ENCODE results near the gene ANGPTL4.

The ANGPTL4 gene

DNA sequence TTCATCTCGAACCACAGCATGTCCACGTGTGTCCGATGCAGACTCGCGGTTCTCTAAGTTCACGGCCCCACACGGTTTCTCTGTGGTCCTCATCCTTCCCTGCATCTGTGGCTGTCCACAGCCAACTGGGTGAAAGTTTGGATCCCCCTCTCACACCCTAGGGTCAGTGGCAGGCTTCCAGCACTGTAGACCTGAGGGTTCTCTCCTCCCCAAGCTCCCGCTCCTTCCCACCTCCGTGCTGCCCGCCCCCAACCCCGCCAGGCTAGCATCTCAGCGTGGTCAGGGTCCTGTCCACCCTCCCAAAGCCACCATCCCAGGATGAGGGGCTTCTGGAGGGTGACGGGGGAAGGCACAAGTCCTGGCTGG is 3.0 kb downstream of the ANGPTL4 start:
- peak; percentile 5 for DNase-seq (ENCODE audit: extremely low spot score)
- TF ChIP-seq TARDBP (IDR thresholded peaks at IDR 0.05), result no peak
- no peak for TF ChIP-seq FOXA1 (IDR thresholded peaks at IDR 0.05)
- no peak for TF ChIP-seq BHLHE40 (IDR thresholded peaks at IDR 0.05; ENCODE audit: borderline replicate concordance)
- TF ChIP-seq ARNT (IDR thresholded peaks at IDR 0.05), result no peak
- TF ChIP-seq NFRKB (IDR thresholded peaks at IDR 0.05), result no peak
- TF ChIP-seq SP1 (IDR thresholded peaks at IDR 0.05), result no peak
- no peak for TF ChIP-seq CTBP1 (IDR thresholded peaks at IDR 0.05; ENCODE audit: borderline replicate concordance)
- no peak for TF ChIP-seq LEF1 (IDR thresholded peaks at IDR 0.05; ENCODE audit: borderline replicate concordance)
- no peak for TF ChIP-seq HDGF (IDR thresholded peaks at IDR 0.05; ENCODE audit: borderline replicate concordance)
- no peak for TF ChIP-seq FOXK2 (IDR thresholded peaks at IDR 0.05)
- TF ChIP-seq, protein P1, sequence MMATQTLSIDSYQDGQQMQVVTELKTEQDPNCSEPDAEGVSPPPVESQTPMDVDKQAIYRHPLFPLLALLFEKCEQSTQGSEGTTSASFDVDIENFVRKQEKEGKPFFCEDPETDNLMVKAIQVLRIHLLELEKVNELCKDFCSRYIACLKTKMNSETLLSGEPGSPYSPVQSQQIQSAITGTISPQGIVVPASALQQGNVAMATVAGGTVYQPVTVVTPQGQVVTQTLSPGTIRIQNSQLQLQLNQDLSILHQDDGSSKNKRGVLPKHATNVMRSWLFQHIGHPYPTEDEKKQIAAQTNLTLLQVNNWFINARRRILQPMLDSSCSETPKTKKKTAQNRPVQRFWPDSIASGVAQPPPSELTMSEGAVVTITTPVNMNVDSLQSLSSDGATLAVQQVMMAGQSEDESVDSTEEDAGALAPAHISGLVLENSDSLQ (IDR thresholded peaks at IDR 0.05), result no peak
- TF ChIP-seq ZNF384 (IDR thresholded peaks at IDR 0.05), result no peak
- TF ChIP-seq ELF4 (IDR thresholded peaks at IDR 0.05), result no peak
- no peak for TF ChIP-seq L3MBTL2 (conservative IDR thresholded peaks at IDR 0.05)
- no peak for TF ChIP-seq SUZ12 (IDR thresholded peaks at IDR 0.05)
- ChIA-PET CTCF (interaction anchor here (1.3 kb wide), 1 partner anchor 13 kb away, joined by 5 read pairs; no protein-coding TSS in a partner anchor), POLR2A (interaction anchor here (1.4 kb wide), 1 partner anchor 23 kb away, joined by 4 read pairs; the partner anchor contains the start of gene RAB11B)

DNA sequence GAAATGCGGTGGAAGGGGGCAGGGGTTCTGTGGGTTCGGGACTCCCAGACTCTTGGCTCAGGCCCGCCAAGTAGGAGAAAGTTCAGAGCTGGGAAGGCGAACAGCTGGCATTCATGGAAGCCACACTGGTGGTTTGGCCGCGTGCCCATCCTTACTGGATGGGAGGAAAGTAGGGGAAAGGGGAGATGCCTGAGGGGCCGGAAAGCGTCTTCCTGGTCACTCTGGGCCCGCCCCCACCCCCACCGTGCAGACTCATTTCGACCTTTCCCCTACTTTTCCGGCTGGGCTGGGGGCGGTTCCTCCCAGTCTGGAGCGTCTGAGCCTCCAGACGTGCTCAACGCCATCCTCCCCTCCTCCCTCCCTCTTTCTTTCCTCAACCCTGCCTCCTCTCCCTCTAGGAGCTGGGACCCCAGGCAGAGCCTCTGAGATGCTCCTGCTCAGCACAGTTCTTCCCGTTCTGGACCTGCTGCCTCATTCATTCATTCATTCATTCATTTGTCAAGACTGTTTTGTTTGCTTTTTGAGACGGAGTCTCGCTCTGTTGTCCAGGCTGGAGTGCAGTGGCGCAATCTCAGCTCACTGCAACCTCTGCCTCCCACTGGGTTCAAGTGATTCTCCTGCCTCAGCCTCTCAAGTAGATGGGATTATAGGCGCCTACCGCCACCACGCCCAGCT is 3.5 kb downstream of the ANGPTL4 start:
- TF ChIP-seq SP1 (IDR thresholded peaks at IDR 0.05) (no peak), LEF1 (IDR thresholded peaks at IDR 0.05; ENCODE audit: borderline replicate concordance) (no peak), HDGF (IDR thresholded peaks at IDR 0.05; ENCODE audit: borderline replicate concordance) (no peak)
- TF ChIP-seq, protein P1 (IDR thresholded peaks at IDR 0.05), result no peak
- peak; percentile 45 for DNase-seq (ENCODE audit: extremely low spot score)
- ChIA-PET CTCF (interaction anchor here (0.6 to 1.3 kb wide), 2 partner anchors 13 to 112 kb away, joined by 4 to 5 read pairs; no protein-coding TSS in a partner anchor), POLR2A (interaction anchor here (1.4 kb wide), 1 partner anchor 23 kb away, joined by 4 read pairs; the partner anchor contains the start of gene RAB11B)

DNA sequence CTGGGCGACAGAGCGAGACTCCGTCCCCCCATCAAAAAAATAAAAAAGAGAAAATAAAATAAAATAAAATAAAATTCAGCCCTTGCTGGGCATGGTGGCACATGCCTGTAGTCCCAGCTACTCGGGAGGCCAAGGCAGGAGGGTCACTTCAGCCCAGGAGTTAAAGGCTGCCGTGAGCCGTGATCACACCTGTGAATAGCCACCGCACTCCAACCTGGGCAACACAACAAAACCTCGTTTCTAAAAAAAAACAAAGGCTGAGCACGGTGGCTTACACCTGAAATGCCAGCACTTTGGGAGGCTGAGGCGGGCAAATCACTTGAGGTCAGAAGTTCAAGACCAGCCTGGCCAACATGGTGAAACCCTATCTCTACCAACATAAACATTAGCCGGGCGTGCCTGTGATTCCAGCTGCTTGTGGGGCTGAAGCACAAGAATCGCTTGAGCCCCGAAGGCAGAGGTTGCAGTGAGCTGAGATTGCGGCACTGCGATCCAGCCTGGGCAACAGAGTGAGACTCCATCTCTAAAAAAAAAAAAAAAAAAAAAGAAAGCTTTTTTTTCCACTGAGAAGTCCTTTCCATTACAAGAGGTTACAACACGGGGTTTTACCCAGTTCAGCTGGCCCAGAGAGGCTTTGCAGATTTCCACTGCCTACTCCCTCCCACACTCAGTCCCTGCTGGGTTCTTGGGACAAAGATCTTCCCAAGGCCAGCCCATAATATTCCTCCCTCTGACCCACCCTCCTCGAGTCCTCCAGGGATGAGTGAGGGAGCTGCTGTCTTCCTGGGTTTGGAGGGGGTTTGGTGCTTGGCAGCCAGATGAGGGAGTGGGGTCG is 6.4 kb downstream of the ANGPTL4 start:
- CTCF ChIA-PET, result interaction anchor here (0.6 kb wide), 1 partner anchor 346 kb away, joined by 3 read pairs; no protein-coding TSS in a partner anchor

DNA sequence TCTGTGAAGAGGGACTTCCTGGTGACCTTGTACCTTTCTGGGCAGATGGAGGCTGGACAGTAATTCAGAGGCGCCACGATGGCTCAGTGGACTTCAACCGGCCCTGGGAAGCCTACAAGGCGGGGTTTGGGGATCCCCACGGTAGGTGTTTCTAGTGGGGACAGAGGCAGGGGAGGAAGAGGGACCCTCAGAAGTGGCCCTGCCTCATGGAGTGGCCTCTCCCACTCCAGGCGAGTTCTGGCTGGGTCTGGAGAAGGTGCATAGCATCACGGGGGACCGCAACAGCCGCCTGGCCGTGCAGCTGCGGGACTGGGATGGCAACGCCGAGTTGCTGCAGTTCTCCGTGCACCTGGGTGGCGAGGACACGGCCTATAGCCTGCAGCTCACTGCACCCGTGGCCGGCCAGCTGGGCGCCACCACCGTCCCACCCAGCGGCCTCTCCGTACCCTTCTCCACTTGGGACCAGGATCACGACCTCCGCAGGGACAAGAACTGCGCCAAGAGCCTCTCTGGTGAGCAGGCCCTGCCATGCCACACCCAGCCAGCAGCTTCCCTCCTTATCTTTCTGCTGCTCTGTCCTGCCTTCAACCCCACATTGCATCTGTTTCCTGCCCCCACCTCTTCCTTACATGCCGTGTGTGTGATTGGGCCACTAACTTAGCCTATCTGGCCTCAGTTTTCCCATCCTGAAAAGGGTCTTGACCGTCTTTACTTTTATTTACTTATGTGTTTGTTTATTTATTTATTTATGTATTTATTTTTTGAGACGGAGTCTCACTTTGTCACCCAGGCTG is 7.3 kb downstream of the ANGPTL4 start:
- DNase-seq (ENCODE audit: extremely low spot score), result no peak
- ChIA-PET CTCF (interaction anchor here (0.6 kb wide), 1 partner anchor 347 kb away, joined by 3 read pairs; no protein-coding TSS in a partner anchor), POLR2A (no interaction called here)
- TF ChIP-seq, protein P1 (IDR thresholded peaks at IDR 0.05), result no peak
- TF ChIP-seq ZNF384 (IDR thresholded peaks at IDR 0.05), result no peak
- no peak for TF ChIP-seq CTBP1 (IDR thresholded peaks at IDR 0.05; ENCODE audit: borderline replicate concordance)
- TF ChIP-seq HDGF (IDR thresholded peaks at IDR 0.05; ENCODE audit: borderline replicate concordance), result no peak
- TF ChIP-seq SP1 (IDR thresholded peaks at IDR 0.05), result no peak
- TF ChIP-seq L3MBTL2 (conservative IDR thresholded peaks at IDR 0.05), result no peak
- no peak for TF ChIP-seq ELF4 (IDR thresholded peaks at IDR 0.05)
- no peak for TF ChIP-seq LEF1 (IDR thresholded peaks at IDR 0.05; ENCODE audit: borderline replicate concordance)
- TF ChIP-seq TARDBP (IDR thresholded peaks at IDR 0.05), result no peak
- TF ChIP-seq SUZ12 (IDR thresholded peaks at IDR 0.05), result no peak
- no peak for TF ChIP-seq ARNT (IDR thresholded peaks at IDR 0.05)
- no peak for TF ChIP-seq NFRKB (IDR thresholded peaks at IDR 0.05)
- no peak for TF ChIP-seq FOXM1 (IDR thresholded peaks at IDR 0.05; ENCODE audit: borderline replicate concordance)
- no peak for TF ChIP-seq FOXK2 (IDR thresholded peaks at IDR 0.05)
- TF ChIP-seq FOXA1 (IDR thresholded peaks at IDR 0.05), result no peak
- TF ChIP-seq BHLHE40 (IDR thresholded peaks at IDR 0.05; ENCODE audit: borderline replicate concordance), result no peak

More for the DNA sequence above, 6.4 kb downstream of the ANGPTL4 start:
- POLR2A ChIA-PET, result interaction anchor here (0.6 to 0.7 kb wide), 2 partner anchors 8 to 20 kb away, joined by 3 read pairs; partner anchors contain the start of gene RAB11B
- no peak for DNase-seq (ENCODE audit: extremely low spot score)
- 0 out of 2 replicates have a peak, but pooled peaks have one; percentile 20 for TF ChIP-seq ZNF384 (IDR thresholded peaks at IDR 0.05)
- no peak for TF ChIP-seq FOXM1 (IDR thresholded peaks at IDR 0.05; ENCODE audit: borderline replicate concordance)
